ENCODE data around the gene EDN2.

EDN2 gene

DNA sequence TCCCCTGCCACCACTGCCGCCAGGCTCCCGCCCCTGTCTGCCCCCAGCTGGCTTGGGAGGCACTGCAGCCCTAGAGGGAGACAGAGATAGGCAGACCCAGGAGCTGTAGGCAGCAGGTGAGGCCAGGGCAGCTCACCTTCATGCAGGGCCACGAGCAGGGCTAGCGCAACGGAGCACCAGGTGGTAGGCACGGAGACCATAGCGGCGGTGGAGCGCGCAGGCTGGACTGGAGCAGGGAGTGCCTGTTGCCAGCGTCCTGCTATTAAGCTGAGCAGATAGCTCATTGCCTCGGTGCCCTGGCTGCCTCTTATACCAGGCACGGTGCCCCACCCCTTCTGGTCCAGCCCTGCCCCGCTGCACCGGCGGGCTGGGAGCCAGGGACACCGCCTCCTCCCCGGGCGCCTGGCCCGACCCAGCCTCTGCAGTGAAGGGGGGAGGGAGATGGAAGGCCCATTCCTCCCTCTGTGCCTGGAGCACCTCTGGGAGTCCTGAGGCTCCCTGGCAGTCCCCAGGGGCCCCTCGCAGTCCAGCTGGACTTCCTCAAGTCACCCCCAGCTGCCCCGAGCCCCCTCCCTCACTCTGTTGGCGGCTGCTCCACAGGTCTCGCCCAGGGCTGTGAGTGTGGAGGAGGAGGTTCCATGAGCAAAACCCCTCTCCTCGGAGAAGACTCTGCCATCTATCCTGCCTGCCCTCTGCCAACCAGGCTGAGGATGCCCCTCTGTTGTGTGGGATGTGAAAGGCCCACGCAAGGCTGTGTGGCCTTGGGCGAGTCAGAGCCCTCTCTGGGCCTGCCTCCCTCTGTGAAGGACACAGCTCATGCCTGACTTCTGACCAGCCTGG, at the start of gene EDN2:
TSS of gene EDN2 (minus strand) at position 282 of the 840 bp plus-strand sequence. CDS start at position 200, 82 bp downstream.
- no peak for DNase-seq (ENCODE audit: low read depth)

DNA sequence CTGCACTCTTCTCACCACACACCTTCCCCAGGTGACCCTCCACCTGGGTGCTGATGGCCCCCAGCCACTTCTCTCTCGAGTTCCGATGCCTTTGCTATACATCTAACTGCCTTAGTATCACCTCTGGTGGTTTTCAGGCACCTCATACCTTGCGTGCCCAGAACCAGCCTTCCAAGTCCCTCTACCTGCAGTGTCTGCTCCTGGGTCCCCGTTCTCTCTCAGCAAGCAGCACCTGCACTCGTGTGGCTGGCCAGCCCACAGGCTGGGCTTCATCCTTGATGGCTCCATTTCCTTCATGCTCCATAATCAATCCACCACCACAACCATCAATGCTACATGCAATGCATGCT, 49.2 kb upstream of the EDN2 start:
- DNase-seq (ENCODE audit: low read depth): no peak

- DNase-seq (ENCODE audit: low read depth): no peak
Measured at GRCh38 chr1:41533016-41533730, 48.7 kb upstream of the EDN2 start.

- no peak for DNase-seq (ENCODE audit: low read depth)
Measured at GRCh38 chr1:41532206-41532975, 47.9 kb upstream of the EDN2 start.

GRCh38 chr1:41530411-41530810, 45.9 kb upstream of the EDN2 start:
- no peak for DNase-seq (ENCODE audit: low read depth)

DNA sequence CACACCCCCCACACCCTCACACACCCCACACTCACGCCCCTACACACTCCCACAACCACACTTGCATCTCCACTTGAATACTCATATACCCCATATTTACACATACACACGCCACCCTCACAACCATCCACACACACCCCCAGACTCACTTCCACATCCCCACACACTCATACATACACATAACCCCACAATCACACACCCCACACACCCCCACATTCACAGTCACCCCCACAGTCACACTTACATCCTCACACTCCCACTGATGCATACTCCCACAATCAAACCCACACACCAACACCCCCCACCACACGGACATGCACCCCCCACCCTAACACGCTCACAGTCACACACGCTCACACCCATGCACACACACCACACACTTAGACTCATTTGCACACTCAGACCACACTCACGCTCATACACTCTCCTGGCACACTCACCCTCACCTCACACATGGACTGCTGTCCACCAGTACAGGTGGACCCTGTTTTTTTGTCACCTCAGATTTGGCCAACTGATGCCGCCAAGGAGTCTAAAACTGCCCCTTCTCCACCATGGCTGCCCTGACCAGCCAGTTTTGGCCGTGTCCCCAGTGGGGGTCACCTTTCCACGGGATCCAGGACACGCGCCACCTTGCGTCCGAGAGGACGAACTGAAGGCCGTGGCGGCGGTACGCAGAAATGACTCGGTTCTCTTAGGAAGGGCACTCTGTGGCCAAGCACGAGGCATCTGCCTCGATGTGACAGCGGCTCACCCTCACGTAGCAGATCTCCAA, 45.3 kb upstream of the EDN2 start:
- DNase-seq (ENCODE audit: low read depth): no peak

DNA sequence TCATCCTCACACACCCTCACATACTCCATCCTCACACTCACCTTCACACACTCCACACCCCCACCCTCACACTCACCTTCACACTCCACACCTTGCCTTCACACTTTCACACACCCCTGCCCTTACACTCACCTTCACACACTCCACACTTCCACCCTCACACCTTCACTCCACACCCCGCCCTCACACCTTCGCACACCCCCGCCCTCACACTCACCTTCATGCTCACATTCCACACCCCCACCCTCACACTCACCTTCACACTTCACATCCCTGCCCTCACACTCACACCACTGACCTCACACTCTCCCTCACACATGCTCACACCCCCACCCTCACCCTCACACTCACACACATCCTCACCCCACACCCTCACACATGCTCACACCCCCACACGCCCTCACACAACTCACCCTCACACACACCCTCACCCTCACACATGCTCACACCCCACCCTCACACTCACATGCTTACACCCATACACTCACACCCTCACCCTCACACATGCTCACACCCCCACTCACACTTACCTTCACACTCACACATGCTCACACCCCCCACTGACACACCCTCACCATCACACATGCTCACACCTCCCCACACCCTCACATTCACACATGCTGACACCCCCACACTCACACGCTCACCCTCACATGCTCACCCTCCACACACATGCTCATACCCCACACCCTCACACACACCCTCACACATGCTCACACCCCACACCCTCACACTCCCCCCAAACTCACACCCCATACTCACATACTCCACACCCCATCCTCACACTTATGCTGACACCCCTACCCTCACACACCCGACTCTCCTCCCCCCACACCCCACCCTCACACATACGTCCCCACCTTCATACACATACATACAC, 44.5 kb upstream of the EDN2 start:
- DNase-seq (ENCODE audit: low read depth): no peak

GRCh38 chr1:41528106-41528505, 43.6 kb upstream of the EDN2 start:
- DNase-seq (ENCODE audit: low read depth): no peak

DNA sequence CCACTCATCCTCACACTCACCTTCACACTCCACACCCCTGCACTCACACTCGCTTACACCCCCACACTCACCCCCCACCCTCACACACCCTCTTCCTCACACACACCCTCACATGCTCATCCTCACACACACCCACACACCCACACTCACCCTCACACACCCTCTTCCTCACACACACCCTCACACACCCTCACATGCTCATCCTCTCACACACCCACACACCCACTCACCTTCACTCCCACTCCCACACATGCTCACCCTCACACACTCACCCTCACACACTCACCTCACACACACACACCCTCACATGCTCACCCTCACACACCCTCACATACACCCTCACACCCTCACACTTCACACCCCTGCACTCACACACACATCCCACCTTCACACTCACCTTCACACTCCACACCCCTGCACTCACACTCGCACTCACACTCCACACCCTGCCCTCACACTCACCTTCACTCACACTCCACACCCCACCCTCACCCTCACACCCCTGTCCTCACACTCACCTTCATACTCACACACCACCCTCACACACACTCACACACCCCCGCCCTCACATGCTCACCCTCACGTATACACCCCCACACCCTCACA, 42.6 kb upstream of the EDN2 start:
- DNase-seq (ENCODE audit: low read depth): no peak

DNA sequence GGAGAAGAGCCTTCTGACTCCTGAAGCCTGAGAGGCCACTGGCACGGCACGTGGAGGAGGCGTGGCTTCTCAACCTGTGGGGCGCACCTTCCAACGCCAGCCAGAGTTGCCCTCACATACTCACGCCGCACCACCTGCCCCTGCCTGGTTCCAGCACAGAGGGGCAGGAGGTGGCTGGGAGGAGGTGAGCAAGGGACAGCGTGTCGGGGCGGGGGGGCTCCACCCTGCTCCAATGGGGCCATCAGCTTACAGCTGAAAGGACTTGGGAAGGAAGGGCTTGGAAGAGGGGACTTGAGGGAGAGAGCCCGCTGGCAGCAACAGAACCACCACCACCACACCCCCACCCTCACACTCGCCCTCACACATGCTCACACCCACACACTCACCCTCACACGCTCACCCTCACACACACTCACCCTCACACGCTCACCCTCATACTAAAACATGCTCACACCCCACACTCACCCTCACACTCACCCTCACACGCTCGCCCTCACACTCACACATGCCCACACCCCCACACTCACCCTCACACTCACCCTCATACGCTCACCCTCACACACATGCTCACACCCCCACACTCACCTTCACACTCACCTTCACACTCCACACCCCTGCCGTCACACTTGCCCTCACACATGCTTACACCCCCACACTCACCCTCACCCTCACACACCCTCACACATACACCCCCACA, 41.6 kb upstream of the EDN2 start:
- no peak for DNase-seq (ENCODE audit: low read depth)

- DNase-seq (ENCODE audit: low read depth): no peak
Measured at GRCh38 chr1:41524676-41525675, 40.5 kb upstream of the EDN2 start.

- no peak for DNase-seq (ENCODE audit: low read depth)
Measured at GRCh38 chr1:41523949-41524675, 39.6 kb upstream of the EDN2 start.

GRCh38 chr1:41523071-41523470, 38.6 kb upstream of the EDN2 start:
- no peak for DNase-seq (ENCODE audit: low read depth)

GRCh38 chr1:41521766-41522165, 37.3 kb upstream of the EDN2 start:
- DNase-seq (ENCODE audit: low read depth): no peak

DNA sequence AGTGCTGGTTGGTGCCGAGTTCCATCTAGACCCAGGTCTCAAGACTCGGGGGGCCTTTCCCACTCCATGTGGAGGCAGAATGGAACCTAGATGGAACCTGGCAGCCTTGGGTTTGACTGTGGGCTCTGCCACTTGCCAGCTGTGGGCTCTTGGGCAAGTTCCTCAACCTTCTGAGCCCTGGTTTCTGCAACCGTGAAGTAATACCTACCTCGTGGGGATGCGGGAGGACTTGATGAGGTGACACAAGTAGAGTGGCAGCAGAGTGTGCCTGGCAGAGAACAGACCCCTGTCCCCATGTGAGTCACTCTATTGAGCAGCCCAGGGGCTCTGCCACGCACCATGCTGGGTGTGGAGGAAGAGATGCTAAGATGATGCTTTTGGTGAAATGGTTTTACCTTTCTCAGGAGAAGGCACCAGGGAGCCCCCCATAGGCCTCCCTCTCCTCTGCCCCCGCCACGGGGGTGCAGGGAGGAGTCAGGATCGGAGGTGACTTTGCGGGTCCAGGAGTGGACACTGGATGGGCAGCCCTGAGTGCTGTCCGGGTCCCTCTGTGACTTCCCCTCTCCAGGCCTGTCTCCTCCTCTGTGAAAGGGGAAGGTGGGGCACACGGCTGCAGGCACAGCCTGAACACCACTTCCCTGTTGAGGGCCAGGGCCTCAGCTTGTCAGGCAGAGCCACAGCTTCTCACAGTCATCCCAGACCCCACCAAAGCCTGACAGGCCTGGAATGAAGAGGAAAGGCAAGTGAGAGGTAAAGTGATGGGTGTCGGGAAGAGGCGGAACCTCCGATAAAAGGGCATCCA, 36.7 kb upstream of the EDN2 start:
- no peak for DNase-seq (ENCODE audit: low read depth)

- no peak for DNase-seq (ENCODE audit: low read depth)
Measured at GRCh38 chr1:41519667-41520066, 35.2 kb upstream of the EDN2 start.

- no peak for DNase-seq (ENCODE audit: low read depth)
Measured at GRCh38 chr1:41518471-41518870, 34.0 kb upstream of the EDN2 start.
